Activated T-cell treated with anti-CD3 and anti-CD28 coated beads for 4 hours (primary cell): Measurements from ENCODE around the gene RAPH1.

Experiments used
- DNase-seq: peaks from one replicate; pipeline ENCODE4 v3.0.0-alpha.2; 2020

Gene RAPH1

GRCh38 chr2:203360833-203361430 is 174.2 kb downstream of the RAPH1 start:
- DNase-seq: no peak

- no peak for DNase-seq
Measured at GRCh38 chr2:203359450-203359849, 175.7 kb downstream of the RAPH1 start.

GRCh38 chr2:203354966-203355365 is 180.1 kb downstream of the RAPH1 start:
- DNase-seq: no peak

- DNase-seq: no peak
Measured at GRCh38 chr2:203352604-203353255, 182.4 kb downstream of the RAPH1 start.

- no peak for DNase-seq
Measured at GRCh38 chr2:203347375-203347774, 187.7 kb downstream of the RAPH1 start.

GRCh38 chr2:203346612-203347011 is 188.5 kb downstream of the RAPH1 start:
- no peak for DNase-seq

- no peak for DNase-seq
Measured at GRCh38 chr2:203344667-203345066, 190.4 kb downstream of the RAPH1 start.
